Trophoblast cell (in vitro differentiated cells and primary cell): ENCODE measurements around the gene KCNK13.
A peak's percentile ranks its signal among the peaks of the same experiment; 100 is the strongest.

ENCODE experiments used
- DNase-seq, 2 donors: peaks; one replicate each; pipeline ENCODE4 v3.0.0-alpha.2; 2016
- H2AFZ ChIP-seq: 2 replicates; pipeline ENCODE4 v1.6.1; 2013; ENCODE audit warnings: low read length, moderate library complexity, mild to moderate bottlenecking; ENCODE audit not compliant: insufficient read depth, poor library complexity
- H2AK5ac ChIP-seq: 2 replicates; pipeline ENCODE4 v1.6.1; 2013; ENCODE audit warnings: mild to moderate bottlenecking, low read length
- H2BK120ac ChIP-seq: 2 replicates; pipeline ENCODE4 v1.6.1; 2013; ENCODE audit warnings: low read length, mild to moderate bottlenecking, moderate library complexity; ENCODE audit not compliant: insufficient read depth, poor library complexity
- H2BK12ac ChIP-seq: 2 replicates; pipeline ENCODE4 v1.6.1; 2013; ENCODE audit warnings: mild to moderate bottlenecking, low read length, moderate library complexity
- H2BK5ac ChIP-seq: 2 replicates; pipeline ENCODE4 v1.6.1; 2013; ENCODE audit warnings: low read length, low read depth, moderate library complexity, mild to moderate bottlenecking; ENCODE audit not compliant: poor library complexity
- H3K14ac ChIP-seq: 2 replicates; pipeline ENCODE4 v1.6.1; 2013; ENCODE audit warnings: mild to moderate bottlenecking, low read length
- H3K18ac ChIP-seq: 2 replicates; pipeline ENCODE4 v1.6.1; 2013; ENCODE audit warnings: mild to moderate bottlenecking, low read length
- H3K23ac ChIP-seq: 2 replicates; pipeline ENCODE4 v1.6.1; 2013; ENCODE audit warnings: low read length
- H3K27ac ChIP-seq: 2 replicates; pipeline ENCODE4 v1.5.1; 2013; ENCODE audit warnings: low read depth, mild to moderate bottlenecking, inconsistent platforms, low read length, moderate library complexity
- H3K27me3 ChIP-seq: 2 replicates; pipeline ENCODE4 v1.6.1; 2013; ENCODE audit warnings: inconsistent platforms, mild to moderate bottlenecking, low read length, moderate library complexity; ENCODE audit not compliant: insufficient read depth
- H3K36me3 ChIP-seq, 2 experiments: 1 replicate in 1 of 2; 2 replicates in 1 of 2; pipeline ENCODE4 v1.6.1; 2013; ENCODE audit warnings: low read length in 2 of 2, mild to moderate bottlenecking in 2 of 2, moderate library complexity in 1 of 2; ENCODE audit not compliant: insufficient read depth in 2 of 2, control insufficient read depth in 1 of 2
- H3K4ac ChIP-seq: 2 replicates; pipeline ENCODE4 v1.6.1; 2013; ENCODE audit warnings: low read depth, mild to moderate bottlenecking, low read length, moderate library complexity
- H3K4me1 ChIP-seq, 2 experiments: 1 replicate in 1 of 2; 2 replicates in 1 of 2; pipeline ENCODE4 v1.6.1; 2013; ENCODE audit warnings: low read length in 2 of 2, mild to moderate bottlenecking in 2 of 2, moderate library complexity in 1 of 2; ENCODE audit not compliant: insufficient read depth in 2 of 2, control insufficient read depth in 1 of 2
- H3K4me2 ChIP-seq: 2 replicates; pipeline ENCODE4 v1.6.1; 2013; ENCODE audit warnings: inconsistent platforms, mild to moderate bottlenecking, low read length, moderate library complexity
- H3K4me3 ChIP-seq: 2 replicates; pipeline ENCODE4 v1.5.1; 2013; ENCODE audit warnings: mild to moderate bottlenecking, low read depth, low read length, inconsistent platforms
- H3K79me1 ChIP-seq: one replicate; pipeline ENCODE4 v1.6.1; 2013; ENCODE audit warnings: low read length
- H3K79me2 ChIP-seq: 2 replicates; pipeline ENCODE4 v1.6.1; 2013; ENCODE audit warnings: low read length, mild to moderate bottlenecking; ENCODE audit not compliant: control insufficient read depth, insufficient read depth, poor library complexity
- H3K9ac ChIP-seq: 2 replicates; pipeline ENCODE4 v1.6.1; 2013; ENCODE audit warnings: mild to moderate bottlenecking, low read length
- H3K9me3 ChIP-seq: 2 replicates; pipeline ENCODE4 v1.6.1; 2013; ENCODE audit warnings: low read depth, mild to moderate bottlenecking, control low read depth, inconsistent platforms, low read length; ENCODE audit not compliant: insufficient read depth
- H4K12ac ChIP-seq: 2 replicates; pipeline ENCODE4 v1.6.1; 2013; ENCODE audit warnings: low read depth, mild to moderate bottlenecking, low read length, moderate library complexity
- H4K8ac ChIP-seq: 2 replicates; pipeline ENCODE4 v1.6.1; 2013; ENCODE audit warnings: low read depth, mild to moderate bottlenecking, low read length, moderate library complexity
- H4K91ac ChIP-seq: one replicate; pipeline ENCODE4 v1.6.1; 2013; ENCODE audit warnings: low read depth, mild to moderate bottlenecking, low read length, moderate library complexity
- WGBS: extraction: QIAGEN DNeasy Blood & Tissue Kit; methylation state at CpG from one replicate; pipeline ENCODE4 v1.1.7; 2013; ENCODE audit warnings: missing lambda C conversion rate; ENCODE audit not compliant: insufficient read length, insufficient coverage; ENCODE audit errors: extremely low coverage; 5-methylcytosine and 5-hydroxymethylcytosine counted together

KCNK13 gene

GRCh38 chr14:90161129-90161528 lies 99.3 kb downstream of the KCNK13 start:
- DNase-seq: no peak
- Histone ChIP-seq H3K79me2 (no peaks in the 10 kb centered on the region), H3K4me2 (no peak overlapping the region), H3K9ac (no peak overlapping the region), H3K9me3 (peaks cover 2% of the 10 kb centered on the region), H4K12ac (no peak overlapping the region), H2BK5ac (no peak overlapping the region), H2BK12ac (no peak overlapping the region), H3K4me3 (no peak overlapping the region), H4K8ac (no peak overlapping the region), H3K4me1 (peaks cover 12 to 13% of the 10 kb centered on the region in 2 experiments), H3K14ac (no peak overlapping the region), H3K27ac (no peak overlapping the region), H2AK5ac (no peak overlapping the region), H4K91ac (no peak overlapping the region), H3K27me3 (no peaks in the 10 kb centered on the region), H3K4ac (no peak overlapping the region), H3K36me3 (no peaks in the 10 kb centered on the region), H3K79me1 (peaks cover 7% of the 10 kb centered on the region), H3K18ac (no peak overlapping the region), H2AFZ (no peak overlapping the region), H2BK120ac (no peak overlapping the region), H3K23ac (no peak overlapping the region)
- WGBS: no CpG with 5 or more reads among the region's 3 CpGs

- no peak overlapping the region for H3K23ac ChIP-seq
- H3K4me3 ChIP-seq: no peak overlapping the region
- no peak overlapping the region for H4K91ac ChIP-seq
- peaks cover 3% of the 10 kb centered on the region for H3K79me1 ChIP-seq
- no peaks in the 10 kb centered on the region for H3K27me3 ChIP-seq
- H3K18ac ChIP-seq: no peak overlapping the region
- H2BK12ac ChIP-seq: peak overlapping the region; percentile 29
- peak overlapping the region; percentile 7 for H3K27ac ChIP-seq
- H3K4me1 ChIP-seq: peaks cover 10 to 12% of the 10 kb centered on the region in 2 experiments
- peak overlapping the region; percentile 28 for H2BK120ac ChIP-seq
- no peak overlapping the region for H2AK5ac ChIP-seq
- no CpG with 5 or more reads among the region's 4 CpGs for WGBS
- no peak overlapping the region for H4K8ac ChIP-seq
- no peak overlapping the region for H3K14ac ChIP-seq
- no peak overlapping the region for H3K4ac ChIP-seq
- no peak overlapping the region for H3K4me2 ChIP-seq
- no peak overlapping the region for H3K9ac ChIP-seq
- DNase-seq: peak; percentile 75 to 90
- no peaks in the 10 kb centered on the region for H3K79me2 ChIP-seq
- no peak overlapping the region for H4K12ac ChIP-seq
- no peaks in the 10 kb centered on the region for H3K36me3 ChIP-seq
- peaks cover 2% of the 10 kb centered on the region for H3K9me3 ChIP-seq
- no peak overlapping the region for H2AFZ ChIP-seq
- H2BK5ac ChIP-seq: no peak overlapping the region
Measured at GRCh38 chr14:90168425-90169105, 106.8 kb downstream of the KCNK13 start.

GRCh38 chr14:90175631-90176030 lies 113.8 kb downstream of the KCNK13 start:
- Histone ChIP-seq H3K79me1 (no peaks in the 10 kb centered on the region), H3K4me1 (peaks cover 2 to 3% of the 10 kb centered on the region in 2 experiments), H2BK5ac (no peak overlapping the region), H3K4ac (no peak overlapping the region), H3K4me2 (no peak overlapping the region), H2BK12ac (no peak overlapping the region), H3K9me3 (no peaks in the 10 kb centered on the region), H3K23ac (no peak overlapping the region), H3K9ac (no peak overlapping the region), H4K12ac (no peak overlapping the region), H2BK120ac (no peak overlapping the region), H4K8ac (no peak overlapping the region), H3K79me2 (no peaks in the 10 kb centered on the region), H3K36me3 (no peaks in the 10 kb centered on the region), H2AFZ (no peak overlapping the region), H3K27ac (no peak overlapping the region), H3K18ac (no peak overlapping the region), H3K14ac (no peak overlapping the region), H2AK5ac (no peak overlapping the region), H4K91ac (no peak overlapping the region), H3K4me3 (no peak overlapping the region), H3K27me3 (no peaks in the 10 kb centered on the region)
- no CpG with 5 or more reads among the region's 3 CpGs for WGBS
- DNase-seq: no peak

- H2AFZ ChIP-seq: no peak overlapping the region
- WGBS: no CpG with 5 or more reads among the region's 3 CpGs
- no peaks in the 10 kb centered on the region for H3K27me3 ChIP-seq
- no peak overlapping the region for H3K14ac ChIP-seq
- no peaks in the 10 kb centered on the region for H3K36me3 ChIP-seq
- H3K4me3 ChIP-seq: no peak overlapping the region
- H3K18ac ChIP-seq: no peak overlapping the region
- H3K23ac ChIP-seq: no peak overlapping the region
- H3K4me1 ChIP-seq: no peaks in the 10 kb centered on the region
- no peak overlapping the region for H4K12ac ChIP-seq
- no peak overlapping the region for H2BK12ac ChIP-seq
- DNase-seq: no peak
- no peak overlapping the region for H3K27ac ChIP-seq
- H3K4ac ChIP-seq: no peak overlapping the region
- no peak overlapping the region for H3K9ac ChIP-seq
- H3K4me2 ChIP-seq: no peak overlapping the region
- no peak overlapping the region for H2BK120ac ChIP-seq
- no peak overlapping the region for H4K91ac ChIP-seq
- no peaks in the 10 kb centered on the region for H3K9me3 ChIP-seq
- H3K79me1 ChIP-seq: no peaks in the 10 kb centered on the region
- H2AK5ac ChIP-seq: no peak overlapping the region
- H2BK5ac ChIP-seq: no peak overlapping the region
- H3K79me2 ChIP-seq: no peaks in the 10 kb centered on the region
- H4K8ac ChIP-seq: no peak overlapping the region
Measured at GRCh38 chr14:90177539-90178189, 115.9 kb downstream of the KCNK13 start.
